Breast epithelium (tissue), 4 donors: ENCODE measurements around the gene SMIM24. TPM values are rescaled to one million over a fixed set of nuclear protein-coding genes. Genes with fewer than 3 reads are reported as not detected.

Source experiments
- DNase-seq, 2 donors: peaks; one replicate each; pipeline ENCODE4 v3.0.0-alpha.2; 2019; ENCODE audit warnings: low spot score in 2 of 2
- H3K27ac ChIP-seq, 2 donors: fragments of 200-600 bp; sonication (generic) in 1 of 2; one replicate each; pipeline ENCODE4 v1.5.1; 2016 to 2019; ENCODE audit warnings: mild to moderate bottlenecking in 1 of 2
- H3K27me3 ChIP-seq, 2 donors: fragments of 200-600 bp; sonication (generic) in 1 of 2; one replicate each; pipeline versions ENCODE4 v1.5.1 to v1.6.0; 2017 to 2019; ENCODE audit warnings: control low read depth in 1 of 2, mild to moderate bottlenecking in 1 of 2
- H3K36me3 ChIP-seq: fragments of 200-600 bp; one replicate; pipeline ENCODE4 v1.5.1; 2019
- H3K4me1 ChIP-seq, 2 donors: fragments of 200-600 bp; sonication (generic); one replicate each; pipeline ENCODE4 v1.5.1; 2016 to 2019; ENCODE audit warnings: control low read depth in 1 of 2
- H3K4me3 ChIP-seq, 3 donors: fragments of 200-600 bp; sonication (generic); 1 replicate in 2 of 3; 2 replicates in 1 of 3; pipeline ENCODE4 v1.5.1; 2016 to 2019; ENCODE audit warnings: mild to moderate bottlenecking in 3 of 3, moderate library complexity in 2 of 3
- H3K9me3 ChIP-seq, 2 donors: fragments of 200-600 bp; sonication (generic) in 1 of 2; one replicate each; pipeline ENCODE4 v1.5.1; 2016 to 2019; ENCODE audit warnings: control low read depth in 1 of 2
- POLR2A ChIP-seq: fragments of 450-650 bp; IDR thresholded peaks from one replicate; pipeline ENCODE4 v1.6.1; 2016; ENCODE audit warnings: antibody characterized with exemption, mild to moderate bottlenecking, moderate library complexity
- POLR2AphosphoS5 ChIP-seq, 3 donors: sonication (generic); formaldehyde crosslinking; IDR thresholded peaks; one replicate each; pipeline ENCODE4 v1.6.1; 2017; ENCODE audit warnings: antibody characterized with exemption in 3 of 3
- intact Hi-C: fragments of 100-400 bp; cut with DNase I; formaldehyde crosslinking; loops from one replicate; pipeline ENCODE4 v1.15.1; 2023; ENCODE audit warnings: low total_unique reads
- total RNA-seq, 3 donors: library from RNA; depleted of rRNA; stranded (reverse); fragments of >200 nt; gene quantifications; one replicate each; pipeline ENCODE4 v1.1.0, GENCODE V29; 2016
- TF ChIP-seq, protein P1 (sequence below), 3 donors: fragments of 450-650 bp; IDR thresholded peaks; one replicate each; pipeline ENCODE4 v1.5.1; 2016 to 2017; ENCODE audit warnings: antibody characterized with exemption in 3 of 3, mild to moderate bottlenecking in 3 of 3, moderate library complexity in 3 of 3

The SMIM24 gene
- total RNA-seq, 3 donors from 2014 or later: 2.0 to 6.7 TPM; not detected in 1

- no peak for DNase-seq
- Histone ChIP-seq H3K4me3 (no peak overlapping the region), H3K9me3 (no peaks in the 10 kb centered on the region), H3K36me3 (no peaks in the 10 kb centered on the region), H3K4me1 (peaks cover 0 to 3% of the 10 kb centered on the region in 2 donors), H3K27ac (peak overlapping the region in 1 of 2 donors; percentile 40), H3K27me3 (no peaks in the 10 kb centered on the region)
- TF ChIP-seq, protein P1, sequence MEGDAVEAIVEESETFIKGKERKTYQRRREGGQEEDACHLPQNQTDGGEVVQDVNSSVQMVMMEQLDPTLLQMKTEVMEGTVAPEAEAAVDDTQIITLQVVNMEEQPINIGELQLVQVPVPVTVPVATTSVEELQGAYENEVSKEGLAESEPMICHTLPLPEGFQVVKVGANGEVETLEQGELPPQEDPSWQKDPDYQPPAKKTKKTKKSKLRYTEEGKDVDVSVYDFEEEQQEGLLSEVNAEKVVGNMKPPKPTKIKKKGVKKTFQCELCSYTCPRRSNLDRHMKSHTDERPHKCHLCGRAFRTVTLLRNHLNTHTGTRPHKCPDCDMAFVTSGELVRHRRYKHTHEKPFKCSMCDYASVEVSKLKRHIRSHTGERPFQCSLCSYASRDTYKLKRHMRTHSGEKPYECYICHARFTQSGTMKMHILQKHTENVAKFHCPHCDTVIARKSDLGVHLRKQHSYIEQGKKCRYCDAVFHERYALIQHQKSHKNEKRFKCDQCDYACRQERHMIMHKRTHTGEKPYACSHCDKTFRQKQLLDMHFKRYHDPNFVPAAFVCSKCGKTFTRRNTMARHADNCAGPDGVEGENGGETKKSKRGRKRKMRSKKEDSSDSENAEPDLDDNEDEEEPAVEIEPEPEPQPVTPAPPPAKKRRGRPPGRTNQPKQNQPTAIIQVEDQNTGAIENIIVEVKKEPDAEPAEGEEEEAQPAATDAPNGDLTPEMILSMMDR (IDR thresholded peaks at IDR 0.05): no peak
- no peak for TF ChIP-seq POLR2A
- no peak for TF ChIP-seq POLR2AphosphoS5 (IDR thresholded peaks at IDR 0.05)
- intact Hi-C loops: loop anchor here (10.0 kb wide), 1 partner anchor 143 kb away; no protein-coding TSS in a partner anchor
Observed at GRCh38 chr19:3468211-3468610, 12.1 kb downstream of the SMIM24 start.

- intact Hi-C loops: loop anchor here (10.0 kb wide), 1 partner anchor 143 kb away; no protein-coding TSS in a partner anchor
- DNase-seq: no peak
- H3K9me3 ChIP-seq: no peaks in the 10 kb centered on the region
- H3K4me3 ChIP-seq: peak overlapping the region in 1 of 3 donors; percentile 5
- peak overlapping the region in 1 of 2 donors; percentile 40 for H3K27ac ChIP-seq
- H3K36me3 ChIP-seq: no peaks in the 10 kb centered on the region
- TF ChIP-seq, protein P1 (IDR thresholded peaks at IDR 0.05): no peak
- no peak for TF ChIP-seq POLR2AphosphoS5 (IDR thresholded peaks at IDR 0.05)
- TF ChIP-seq POLR2A: no peak
- no peaks in the 10 kb centered on the region for H3K27me3 ChIP-seq
- peaks cover 0 to 3% of the 10 kb centered on the region in 2 donors for H3K4me1 ChIP-seq
Observed at GRCh38 chr19:3467437-3468198, 12.7 kb downstream of the SMIM24 start.

- TF ChIP-seq, protein P1 (IDR thresholded peaks at IDR 0.05): no peak
- TF ChIP-seq POLR2A (no peak), POLR2AphosphoS5 (IDR thresholded peaks at IDR 0.05) (no peak)
- Histone ChIP-seq H3K4me1 (no peaks in the 10 kb centered on the region), H3K27ac (peak overlapping the region in 1 of 2 donors; percentile 40), H3K9me3 (no peaks in the 10 kb centered on the region), H3K36me3 (no peaks in the 10 kb centered on the region), H3K4me3 (no peak overlapping the region), H3K27me3 (no peaks in the 10 kb centered on the region)
- intact Hi-C loops: loop anchor here (10.0 kb wide), 1 partner anchor 142 kb away; no protein-coding TSS in a partner anchor
- DNase-seq: peak in 1 of 2 donors; percentile 88
Observed at GRCh38 chr19:3466635-3467034, 13.7 kb downstream of the SMIM24 start.

- Histone ChIP-seq H3K9me3 (no peaks in the 10 kb centered on the region), H3K36me3 (no peaks in the 10 kb centered on the region), H3K4me1 (no peaks in the 10 kb centered on the region), H3K27me3 (no peaks in the 10 kb centered on the region), H3K27ac (peak overlapping the region; percentile 36 to 56), H3K4me3 (no peak overlapping the region)
- DNase-seq: no peak
- intact Hi-C loops: loop anchor here (10.0 kb wide), 1 partner anchor 141 kb away; no protein-coding TSS in a partner anchor
- TF ChIP-seq POLR2A: no peak
- TF ChIP-seq, protein P1 (IDR thresholded peaks at IDR 0.05): no peak
- no peak for TF ChIP-seq POLR2AphosphoS5 (IDR thresholded peaks at IDR 0.05)
Observed at GRCh38 chr19:3465552-3465951, 14.8 kb downstream of the SMIM24 start.
